Right lobe of liver (tissue), 4 donors: Measurements from ENCODE around the gene ATG5.

Experiments
- POLR2A ChIP-seq: fragments of 450-650 bp; IDR thresholded peaks from one replicate; pipeline ENCODE4 v1.6.1; 2017; ENCODE audit warnings: antibody characterized with exemption, mild to moderate bottlenecking
- TF ChIP-seq, protein P1 (sequence below), 4 donors: fragments of 200-600 bp in 3 of 4; fragments of 450-650 bp in 1 of 4; IDR thresholded peaks; one replicate each; pipeline versions ENCODE4 v1.5.1 to v1.8.0; 2016 to 2022; ENCODE audit warnings: antibody characterized with exemption in 4 of 4, mild to moderate bottlenecking in 2 of 4
- donor health status: DM: no; HTN: no; CAD: no.
- donor health status: DM: no; HTN: no; CAD: no.
- donor health status: DM: no; HTN: yes; CAD: no.

DNA sequence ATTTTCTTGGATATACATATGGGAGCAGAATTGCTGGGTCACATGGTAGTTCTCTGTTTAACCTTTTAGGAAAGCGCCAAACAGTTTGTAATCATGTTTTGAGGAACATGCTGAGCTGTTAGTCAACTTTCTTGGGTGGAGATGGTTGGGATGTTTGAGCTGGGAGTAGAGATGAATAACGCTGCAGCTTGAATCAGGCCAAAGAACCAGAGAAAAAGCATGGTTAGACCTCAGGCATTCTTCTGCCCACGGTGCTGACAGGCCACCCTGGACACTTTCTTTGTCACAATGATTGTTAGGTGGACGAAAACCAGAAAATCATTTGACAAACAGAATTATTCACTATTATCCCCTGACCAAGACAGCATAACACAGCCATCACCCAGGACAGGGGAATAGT is 172.6 kb downstream of the ATG5 start:
- TF ChIP-seq, protein P1, sequence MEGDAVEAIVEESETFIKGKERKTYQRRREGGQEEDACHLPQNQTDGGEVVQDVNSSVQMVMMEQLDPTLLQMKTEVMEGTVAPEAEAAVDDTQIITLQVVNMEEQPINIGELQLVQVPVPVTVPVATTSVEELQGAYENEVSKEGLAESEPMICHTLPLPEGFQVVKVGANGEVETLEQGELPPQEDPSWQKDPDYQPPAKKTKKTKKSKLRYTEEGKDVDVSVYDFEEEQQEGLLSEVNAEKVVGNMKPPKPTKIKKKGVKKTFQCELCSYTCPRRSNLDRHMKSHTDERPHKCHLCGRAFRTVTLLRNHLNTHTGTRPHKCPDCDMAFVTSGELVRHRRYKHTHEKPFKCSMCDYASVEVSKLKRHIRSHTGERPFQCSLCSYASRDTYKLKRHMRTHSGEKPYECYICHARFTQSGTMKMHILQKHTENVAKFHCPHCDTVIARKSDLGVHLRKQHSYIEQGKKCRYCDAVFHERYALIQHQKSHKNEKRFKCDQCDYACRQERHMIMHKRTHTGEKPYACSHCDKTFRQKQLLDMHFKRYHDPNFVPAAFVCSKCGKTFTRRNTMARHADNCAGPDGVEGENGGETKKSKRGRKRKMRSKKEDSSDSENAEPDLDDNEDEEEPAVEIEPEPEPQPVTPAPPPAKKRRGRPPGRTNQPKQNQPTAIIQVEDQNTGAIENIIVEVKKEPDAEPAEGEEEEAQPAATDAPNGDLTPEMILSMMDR (IDR thresholded peaks at IDR 0.05) = no peak
- no peak for TF ChIP-seq POLR2A
